Thymus (tissue), 11 donors: ENCODE data around the gene PSMC5. TPM values are rescaled to one million over a fixed set of nuclear protein-coding genes. Genes with fewer than 3 reads are reported as not detected.

Experiments used
- DNase-seq, 9 donors: peaks; one replicate each; pipeline ENCODE4 v3.0.0-alpha.2; 2013; ENCODE audit warnings: low spot score in 9 of 9, low read depth in 6 of 9, missing footprints in 1 of 9
- H3K27ac ChIP-seq, 2 donors: one replicate each; pipeline ENCODE4 v1.5.1; 2013; ENCODE audit warnings: control low read depth in 1 of 2, low read depth in 1 of 2, low read length in 1 of 2, mild to moderate bottlenecking in 1 of 2, moderate library complexity in 1 of 2
- H3K27me3 ChIP-seq, 2 donors: one replicate each; pipeline ENCODE4 v1.5.1; 2013; ENCODE audit warnings: low read length in 1 of 2; ENCODE audit not compliant: control insufficient read depth in 2 of 2, insufficient read depth in 1 of 2
- H3K36me3 ChIP-seq, 2 donors: one replicate each; pipeline ENCODE4 v1.5.1; 2013; ENCODE audit warnings: low read length in 1 of 2, mild to moderate bottlenecking in 1 of 2, moderate library complexity in 1 of 2; ENCODE audit not compliant: control insufficient read depth in 2 of 2, insufficient read depth in 2 of 2
- H3K4me1 ChIP-seq, 2 donors: one replicate each; pipeline ENCODE4 v1.5.1; 2013; ENCODE audit warnings: low read length in 2 of 2; ENCODE audit not compliant: control insufficient read depth in 2 of 2, insufficient read depth in 2 of 2
- H3K4me3 ChIP-seq, 2 donors: one replicate each; pipeline ENCODE4 v1.5.1; 2013; ENCODE audit warnings: low read length in 2 of 2, control low read depth in 1 of 2, mild to moderate bottlenecking in 1 of 2
- H3K9me3 ChIP-seq, 2 donors: one replicate each; pipeline ENCODE4 v1.5.1; 2013; ENCODE audit warnings: low read length in 1 of 2, mild to moderate bottlenecking in 1 of 2; ENCODE audit not compliant: control insufficient read depth in 2 of 2, insufficient read depth in 1 of 2
- WGBS: extraction: QIAGEN DNeasy Blood & Tissue Kit; methylation state at CpG from one replicate; pipeline ENCODE4 v1.1.7; 2013; 5-methylcytosine and 5-hydroxymethylcytosine counted together
- polyA plus RNA-seq: library from polyadenylated mRNA; stranded (reverse); fragments of 200-250 nt; gene quantifications from one replicate; pipeline ENCODE4 v1.2.3, GENCODE V29; 2013
- total RNA-seq: library from RNA; stranded (reverse); fragments of 120-200 nt; gene quantifications from one replicate; pipeline ENCODE4 v1.2.4, GENCODE V29; 2013
- donor health status: healthy.

PSMC5 gene
- total and polyA plus RNA-seq, 2 donors: 31.7 to 179 TPM

DNA sequence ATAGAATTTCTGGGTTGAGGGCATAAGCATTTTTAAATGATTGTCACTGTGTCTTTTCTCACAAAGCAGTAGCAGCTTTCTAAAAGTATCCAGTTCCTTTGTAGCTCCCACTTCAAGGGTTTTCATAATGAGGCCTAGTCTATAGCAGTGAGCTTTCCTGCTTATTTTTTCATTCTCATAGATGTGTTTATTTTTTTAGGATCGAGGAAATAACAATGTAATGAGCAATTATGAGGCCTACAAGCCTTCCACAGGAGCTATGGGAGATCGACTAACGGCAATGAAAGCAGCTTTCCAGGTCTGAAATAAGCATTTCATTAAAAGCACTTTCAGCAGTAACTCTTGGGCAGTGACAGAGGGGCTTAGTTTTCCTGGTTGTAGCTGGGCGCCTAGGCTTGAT lies 10.6 kb upstream of the PSMC5 start:
- DNase-seq: no peak
- H3K4me1 ChIP-seq: no peaks in the 10 kb centered on the region
- no peak overlapping the region for H3K4me3 ChIP-seq
- no peak overlapping the region for H3K27ac ChIP-seq
- H3K9me3 ChIP-seq: no peaks in the 10 kb centered on the region
- H3K27me3 ChIP-seq: no peaks in the 10 kb centered on the region
- 97% methylated on average over 4 of the region's 4 CpGs for WGBS
- H3K36me3 ChIP-seq: peaks cover 88 to 99% of the 10 kb centered on the region in 2 donors

GRCh38 chr17:63817736-63818385 lies 9.4 kb upstream of the PSMC5 start:
- DNase-seq: no peak
- H3K4me1 ChIP-seq: no peaks in the 10 kb centered on the region
- no peak overlapping the region for H3K27ac ChIP-seq
- no peaks in the 10 kb centered on the region for H3K9me3 ChIP-seq
- peaks cover 84 to 100% of the 10 kb centered on the region in 2 donors for H3K36me3 ChIP-seq
- 98% methylated on average over 27 of the region's 27 CpGs for WGBS
- H3K27me3 ChIP-seq: no peaks in the 10 kb centered on the region
- H3K4me3 ChIP-seq: no peak overlapping the region

DNA sequence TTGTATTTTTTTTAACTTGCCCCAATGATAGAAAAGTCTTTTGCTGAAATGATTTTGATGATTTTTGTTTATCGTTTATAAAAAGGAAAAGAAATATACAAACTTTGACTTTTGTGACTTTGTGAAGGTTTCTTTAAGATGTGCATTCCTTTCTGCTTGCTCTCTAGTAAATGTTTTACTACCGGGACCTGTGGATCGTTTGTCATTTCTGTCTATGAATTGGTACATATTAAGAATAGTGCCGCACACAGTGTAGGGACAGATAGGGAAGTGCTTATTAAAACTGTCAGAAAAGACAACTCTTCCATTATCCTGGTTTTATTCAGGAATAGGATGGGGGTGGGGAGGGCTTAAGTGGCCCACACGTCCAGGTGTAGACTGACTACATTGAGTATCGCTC lies 8.1 kb upstream of the PSMC5 start:
- Histone ChIP-seq H3K4me3 (no peak overlapping the region), H3K36me3 (peaks cover 80 to 97% of the 10 kb centered on the region in 2 donors), H3K27ac (no peak overlapping the region), H3K9me3 (no peaks in the 10 kb centered on the region), H3K27me3 (no peaks in the 10 kb centered on the region), H3K4me1 (no peaks in the 10 kb centered on the region)
- DNase-seq: no peak
- 94% methylated on average over 6 of the region's 6 CpGs for WGBS

- DNase-seq: no peak
- H3K27ac ChIP-seq: peak overlapping the region in 1 of 2 donors; percentile 8
- 86% methylated on average over 21 of the region's 21 CpGs for WGBS
These were observed 7.4 kb upstream of the PSMC5 start for GRCh38 chr17:63819585-63820537.

GRCh38 chr17:63820963-63821561 lies 6.2 kb upstream of the PSMC5 start:
- Histone ChIP-seq H3K27me3 (no peaks in the 10 kb centered on the region), H3K27ac (no peak overlapping the region), H3K4me1 (peaks cover 4 to 8% of the 10 kb centered on the region in 2 donors), H3K4me3 (no peak overlapping the region), H3K9me3 (no peaks in the 10 kb centered on the region), H3K36me3 (peaks cover 83 to 95% of the 10 kb centered on the region in 2 donors)
- DNase-seq: no peak
- WGBS: 95% methylated on average over 10 of the region's 10 CpGs

More at GRCh38 chr17:63819585-63820537, 7.4 kb upstream of the PSMC5 start:
- Histone ChIP-seq H3K27me3 (no peaks in the 10 kb centered on the region), H3K4me3 (no peak overlapping the region), H3K4me1 (no peaks in the 10 kb centered on the region), H3K36me3 (peaks cover 81 to 97% of the 10 kb centered on the region in 2 donors), H3K9me3 (no peaks in the 10 kb centered on the region)

DNA sequence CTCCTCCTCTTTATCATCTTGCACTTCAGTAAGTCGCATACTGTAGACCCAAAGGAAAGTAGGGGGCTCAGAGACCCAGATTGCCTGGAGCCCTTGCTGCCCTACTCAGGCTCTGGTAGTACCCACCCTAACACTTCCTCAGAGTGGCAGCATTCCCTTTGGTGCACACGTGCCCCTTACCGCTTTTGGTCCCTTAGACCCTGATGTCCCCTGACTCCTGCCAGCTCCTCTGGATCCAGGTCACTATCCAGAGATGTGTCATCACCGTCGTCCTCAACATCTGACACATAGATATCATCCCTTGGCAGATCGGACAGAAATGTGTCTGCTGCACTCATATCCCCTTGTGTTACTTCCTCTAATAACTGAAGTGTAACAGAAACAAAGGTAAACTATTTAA lies 5.4 kb upstream of the PSMC5 start:
- no peak overlapping the region for H3K27ac ChIP-seq
- H3K9me3 ChIP-seq: no peaks in the 10 kb centered on the region
- peaks cover 76 to 87% of the 10 kb centered on the region in 2 donors for H3K36me3 ChIP-seq
- H3K27me3 ChIP-seq: no peaks in the 10 kb centered on the region
- H3K4me1 ChIP-seq: peaks cover 8 to 12% of the 10 kb centered on the region in 2 donors
- 96% methylated on average over 6 of the region's 6 CpGs for WGBS
- H3K4me3 ChIP-seq: no peak overlapping the region
- no peak for DNase-seq

DNA sequence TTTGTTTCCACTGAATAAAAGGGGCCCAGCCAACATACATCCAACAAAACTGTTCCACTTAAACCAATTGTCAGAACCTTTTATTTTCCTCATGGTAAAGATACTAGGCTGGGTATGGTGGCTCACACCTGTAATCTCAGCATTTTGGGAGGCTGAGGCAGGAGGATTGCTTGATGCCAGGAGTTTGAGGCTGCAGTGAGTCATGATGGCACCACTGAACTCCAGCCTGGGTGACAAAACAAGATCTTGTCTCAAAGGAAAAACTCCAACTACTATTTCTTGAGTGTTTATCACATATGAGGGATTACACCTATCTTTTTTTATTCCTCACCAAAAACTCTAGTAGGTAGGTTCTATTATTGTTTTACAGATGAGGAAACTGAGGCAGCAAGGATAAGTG lies 4.7 kb upstream of the PSMC5 start:
- H3K4me1 ChIP-seq: peaks cover 8 to 12% of the 10 kb centered on the region in 2 donors
- no peaks in the 10 kb centered on the region for H3K9me3 ChIP-seq
- no peak overlapping the region for H3K27ac ChIP-seq
- no peaks in the 10 kb centered on the region for H3K27me3 ChIP-seq
- DNase-seq: no peak
- peaks cover 69 to 80% of the 10 kb centered on the region in 2 donors for H3K36me3 ChIP-seq
- no peak overlapping the region for H3K4me3 ChIP-seq

DNA sequence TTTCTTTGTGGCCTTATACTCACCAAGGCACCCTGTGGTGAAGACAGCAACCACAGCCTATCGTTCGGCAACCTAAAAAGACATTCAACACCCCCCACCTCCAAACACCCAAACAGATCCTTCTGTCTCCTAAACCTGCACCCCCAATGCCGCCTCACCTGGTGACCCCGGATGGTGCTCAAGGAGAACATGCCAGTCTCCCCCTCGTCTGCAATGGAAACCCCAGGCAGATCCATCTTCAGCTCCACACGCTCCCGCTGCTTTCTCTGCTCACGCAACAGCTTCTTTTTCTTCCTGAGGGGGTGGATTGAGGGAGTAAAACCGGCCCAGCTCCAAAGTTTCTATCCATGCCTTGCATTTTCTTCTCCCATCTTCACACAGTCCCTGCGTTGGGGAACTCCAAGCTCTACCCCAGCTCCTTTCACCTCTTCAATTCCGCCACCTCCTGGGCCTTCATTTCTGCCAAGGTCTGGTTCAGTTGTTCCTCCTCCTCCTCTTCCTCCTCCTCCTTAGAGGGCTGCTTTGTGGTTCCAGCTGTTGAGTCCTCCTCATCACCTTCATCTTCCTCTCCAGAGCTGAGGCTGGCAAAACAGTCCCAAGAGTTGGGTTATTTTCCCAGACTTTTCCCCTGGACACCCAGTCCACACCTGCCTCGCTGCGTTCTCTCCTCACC lies 3.4 kb upstream of the PSMC5 start:
- H3K36me3 ChIP-seq: peaks cover 57 to 73% of the 10 kb centered on the region in 2 donors
- 98% methylated on average over 13 of the region's 13 CpGs for WGBS
- peaks cover 17 to 23% of the 10 kb centered on the region in 2 donors for H3K4me1 ChIP-seq
- no peak overlapping the region for H3K4me3 ChIP-seq
- no peaks in the 10 kb centered on the region for H3K27me3 ChIP-seq
- no peak overlapping the region for H3K27ac ChIP-seq
- no peaks in the 10 kb centered on the region for H3K9me3 ChIP-seq
- DNase-seq: no peak
